SK-N-SH (cell line): ENCODE data around the gene DCUN1D5.

Experiments
- TAF1 ChIP-seq: IDR thresholded peaks from 2 replicates; pipeline ENCODE4 v1.6.1; 2012; ENCODE audit warnings: low read depth, mild to moderate bottlenecking, low read length, moderate library complexity, borderline replicate concordance
- TF ChIP-seq, protein P1 (sequence below): fragments of 200-600 bp; sonication (generic); IDR thresholded peaks from 2 replicates; pipeline ENCODE4 v1.6.1; 2017; ENCODE audit warnings: antibody characterized with exemption, mild to moderate bottlenecking, moderate library complexity
- TF ChIP-seq, protein P2 (sequence below): IDR thresholded peaks from 2 replicates; pipeline ENCODE4 v1.6.1; 2012; ENCODE audit warnings: mild to moderate bottlenecking, low read depth, low read length, moderate library complexity

DNA sequence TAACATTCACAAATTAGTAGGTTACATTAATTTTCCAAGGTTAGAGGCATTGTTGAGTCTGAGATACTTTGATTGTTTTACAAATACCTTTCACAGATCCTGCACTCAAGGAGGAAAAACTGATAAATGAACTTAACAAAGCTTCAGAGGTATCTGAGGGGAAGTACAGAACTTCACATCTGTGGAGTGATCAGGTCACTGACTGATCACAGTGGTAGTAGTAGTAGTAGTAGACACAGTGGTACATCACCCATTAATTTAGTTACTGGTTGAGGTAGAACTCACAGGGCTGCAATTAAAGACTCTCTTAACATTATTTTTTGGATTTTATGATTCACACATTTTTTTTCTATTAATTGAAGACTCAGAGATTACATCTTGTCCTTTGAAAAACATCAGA lies 56.7 kb downstream of the DCUN1D5 start:
- TF ChIP-seq, protein P1, sequence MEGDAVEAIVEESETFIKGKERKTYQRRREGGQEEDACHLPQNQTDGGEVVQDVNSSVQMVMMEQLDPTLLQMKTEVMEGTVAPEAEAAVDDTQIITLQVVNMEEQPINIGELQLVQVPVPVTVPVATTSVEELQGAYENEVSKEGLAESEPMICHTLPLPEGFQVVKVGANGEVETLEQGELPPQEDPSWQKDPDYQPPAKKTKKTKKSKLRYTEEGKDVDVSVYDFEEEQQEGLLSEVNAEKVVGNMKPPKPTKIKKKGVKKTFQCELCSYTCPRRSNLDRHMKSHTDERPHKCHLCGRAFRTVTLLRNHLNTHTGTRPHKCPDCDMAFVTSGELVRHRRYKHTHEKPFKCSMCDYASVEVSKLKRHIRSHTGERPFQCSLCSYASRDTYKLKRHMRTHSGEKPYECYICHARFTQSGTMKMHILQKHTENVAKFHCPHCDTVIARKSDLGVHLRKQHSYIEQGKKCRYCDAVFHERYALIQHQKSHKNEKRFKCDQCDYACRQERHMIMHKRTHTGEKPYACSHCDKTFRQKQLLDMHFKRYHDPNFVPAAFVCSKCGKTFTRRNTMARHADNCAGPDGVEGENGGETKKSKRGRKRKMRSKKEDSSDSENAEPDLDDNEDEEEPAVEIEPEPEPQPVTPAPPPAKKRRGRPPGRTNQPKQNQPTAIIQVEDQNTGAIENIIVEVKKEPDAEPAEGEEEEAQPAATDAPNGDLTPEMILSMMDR = no peak
- TF ChIP-seq TAF1 = no peak
- TF ChIP-seq, protein P2, sequence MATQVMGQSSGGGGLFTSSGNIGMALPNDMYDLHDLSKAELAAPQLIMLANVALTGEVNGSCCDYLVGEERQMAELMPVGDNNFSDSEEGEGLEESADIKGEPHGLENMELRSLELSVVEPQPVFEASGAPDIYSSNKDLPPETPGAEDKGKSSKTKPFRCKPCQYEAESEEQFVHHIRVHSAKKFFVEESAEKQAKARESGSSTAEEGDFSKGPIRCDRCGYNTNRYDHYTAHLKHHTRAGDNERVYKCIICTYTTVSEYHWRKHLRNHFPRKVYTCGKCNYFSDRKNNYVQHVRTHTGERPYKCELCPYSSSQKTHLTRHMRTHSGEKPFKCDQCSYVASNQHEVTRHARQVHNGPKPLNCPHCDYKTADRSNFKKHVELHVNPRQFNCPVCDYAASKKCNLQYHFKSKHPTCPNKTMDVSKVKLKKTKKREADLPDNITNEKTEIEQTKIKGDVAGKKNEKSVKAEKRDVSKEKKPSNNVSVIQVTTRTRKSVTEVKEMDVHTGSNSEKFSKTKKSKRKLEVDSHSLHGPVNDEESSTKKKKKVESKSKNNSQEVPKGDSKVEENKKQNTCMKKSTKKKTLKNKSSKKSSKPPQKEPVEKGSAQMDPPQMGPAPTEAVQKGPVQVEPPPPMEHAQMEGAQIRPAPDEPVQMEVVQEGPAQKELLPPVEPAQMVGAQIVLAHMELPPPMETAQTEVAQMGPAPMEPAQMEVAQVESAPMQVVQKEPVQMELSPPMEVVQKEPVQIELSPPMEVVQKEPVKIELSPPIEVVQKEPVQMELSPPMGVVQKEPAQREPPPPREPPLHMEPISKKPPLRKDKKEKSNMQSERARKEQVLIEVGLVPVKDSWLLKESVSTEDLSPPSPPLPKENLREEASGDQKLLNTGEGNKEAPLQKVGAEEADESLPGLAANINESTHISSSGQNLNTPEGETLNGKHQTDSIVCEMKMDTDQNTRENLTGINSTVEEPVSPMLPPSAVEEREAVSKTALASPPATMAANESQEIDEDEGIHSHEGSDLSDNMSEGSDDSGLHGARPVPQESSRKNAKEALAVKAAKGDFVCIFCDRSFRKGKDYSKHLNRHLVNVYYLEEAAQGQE = no peak
